ENCODE measurements around the gene CIZ1. TPM values are rescaled to one million over a fixed set of nuclear protein-coding genes. Genes with fewer than 3 reads are reported as not detected.
"Not testable (repeated sequence)": the region's sequence is repeated elsewhere in the genome, so short reads cannot be mapped to it uniquely, and the experiment has no call there.

Gene CIZ1
- polyA plus RNA-seq, 1 experiment: 26.9 TPM

- CTCF ChIA-PET; H3K27ac ChIP-seq (ENCODE audit: low read depth, low read length); POLR2A ChIA-PET; DNase-seq (ENCODE audit: low read depth, low spot score); H3K27me3 ChIP-seq (ENCODE audit: control insufficient read depth, insufficient read depth, low read length); H3K9me3 ChIP-seq (ENCODE audit: control insufficient read depth, insufficient read depth, low read length); H3K4me3 ChIP-seq (ENCODE audit: low read depth, low read length): not testable (repeated sequence)
- TF ChIP-seq CTCF (IDR thresholded peaks at IDR 0.05; ENCODE audit: low read depth, low read length): peak; percentile 44
Observed at GRCh38 chr9:128181480-128181879, 9.9 kb downstream of the CIZ1 start.

- Histone ChIP-seq H3K27me3 (ENCODE audit: control insufficient read depth, insufficient read depth, low read length) (no peaks in the 10 kb centered on the region), H3K27ac (ENCODE audit: low read depth, low read length) (no peak overlapping the region), H3K9me3 (ENCODE audit: control insufficient read depth, insufficient read depth, low read length) (peaks cover 10% of the 10 kb centered on the region), H3K4me3 (ENCODE audit: low read depth, low read length) (no peak overlapping the region)
- no peak for DNase-seq (ENCODE audit: low read depth, low spot score)
- POLR2A ChIA-PET: no interaction called here
- no peak for TF ChIP-seq CTCF (IDR thresholded peaks at IDR 0.05; ENCODE audit: low read depth, low read length)
- CTCF ChIA-PET: no interaction called here
Observed at GRCh38 chr9:128180447-128180846, 10.9 kb downstream of the CIZ1 start.

- H3K27ac ChIP-seq (ENCODE audit: low read depth, low read length): no peak overlapping the region
- POLR2A ChIA-PET: interaction anchor here (0.5 kb wide), 1 partner anchor 14 kb away, joined by 5 read pairs; no protein-coding TSS in a partner anchor
- no peak for TF ChIP-seq CTCF (IDR thresholded peaks at IDR 0.05; ENCODE audit: low read depth, low read length)
Observed at GRCh38 chr9:128180001-128180400, 11.4 kb downstream of the CIZ1 start.

GRCh38 chr9:128178806-128179431 lies 12.5 kb downstream of the CIZ1 start:
- DNase-seq (ENCODE audit: low read depth, low spot score): no peak
- H3K27ac ChIP-seq (ENCODE audit: low read depth, low read length): no peak overlapping the region
- POLR2A ChIA-PET: no interaction called here
- CTCF ChIA-PET: no interaction called here
- TF ChIP-seq CTCF (IDR thresholded peaks at IDR 0.05; ENCODE audit: low read depth, low read length): no peak
- H3K9me3 ChIP-seq (ENCODE audit: control insufficient read depth, insufficient read depth, low read length): peaks cover 10% of the 10 kb centered on the region
- H3K4me3 ChIP-seq (ENCODE audit: low read depth, low read length): no peak overlapping the region
- H3K27me3 ChIP-seq (ENCODE audit: control insufficient read depth, insufficient read depth, low read length): no peaks in the 10 kb centered on the region

More at GRCh38 chr9:128180001-128180400, 11.4 kb downstream of the CIZ1 start:
- Histone ChIP-seq H3K4me3 (ENCODE audit: low read depth, low read length) (no peak overlapping the region), H3K9me3 (ENCODE audit: control insufficient read depth, insufficient read depth, low read length) (peaks cover 10% of the 10 kb centered on the region), H3K27me3 (ENCODE audit: control insufficient read depth, insufficient read depth, low read length) (no peaks in the 10 kb centered on the region)
- DNase-seq (ENCODE audit: low read depth, low spot score): no peak
- CTCF ChIA-PET: no interaction called here

- TF ChIP-seq CTCF (IDR thresholded peaks at IDR 0.05; ENCODE audit: low read depth, low read length): no peak
- Histone ChIP-seq H3K9me3 (ENCODE audit: control insufficient read depth, insufficient read depth, low read length) (peaks cover 10% of the 10 kb centered on the region), H3K4me3 (ENCODE audit: low read depth, low read length) (no peak overlapping the region), H3K27ac (ENCODE audit: low read depth, low read length) (peak overlapping the region; percentile 93), H3K27me3 (ENCODE audit: control insufficient read depth, insufficient read depth, low read length) (no peaks in the 10 kb centered on the region)
- no peak for DNase-seq (ENCODE audit: low read depth, low spot score)
- ChIA-PET POLR2A (interaction anchor here (0.9 to 1.2 kb wide), 4 partner anchors 15 to 195 kb away, joined by 3 to 7 read pairs (median 4); partner anchors contain the start of genes BBLN, CIZ1 and URM1), CTCF (interaction anchor here (0.6 to 1.5 kb wide), 3 partner anchors 16 to 120 kb away, joined by 3 to 8 read pairs (median 4); partner anchors contain the start of gene CIZ1)
Observed at GRCh38 chr9:128175726-128176125, 15.6 kb downstream of the CIZ1 start.
